ENCODE measurements around the gene DYSF.

Gene DYSF

GRCh38 chr2:71578767-71579342 lies 125.5 kb downstream of the DYSF start:
- DNase-seq: no peak

GRCh38 chr2:71581026-71581425 lies 127.7 kb downstream of the DYSF start:
- no peak for DNase-seq

GRCh38 chr2:71583876-71584275 lies 130.5 kb downstream of the DYSF start:
- DNase-seq: no peak

- no peak for DNase-seq
These were observed 133.1 kb downstream of the DYSF start for GRCh38 chr2:71586471-71586870.

- no peak for DNase-seq
These were observed 134.2 kb downstream of the DYSF start for GRCh38 chr2:71587509-71588073.

- DNase-seq: no peak
These were observed 135.3 kb downstream of the DYSF start for GRCh38 chr2:71588497-71589170.

- no peak for DNase-seq
These were observed 136.4 kb downstream of the DYSF start for GRCh38 chr2:71589763-71590162.

- no peak for DNase-seq
These were observed 137.7 kb downstream of the DYSF start for GRCh38 chr2:71591044-71591443.

- DNase-seq: no peak
These were observed 138.9 kb downstream of the DYSF start for GRCh38 chr2:71592181-71592711.

- DNase-seq: no peak
These were observed 142.2 kb downstream of the DYSF start for GRCh38 chr2:71595569-71595968.

- DNase-seq: no peak
These were observed 142.7 kb downstream of the DYSF start for GRCh38 chr2:71596011-71596410.

- DNase-seq: no peak
These were observed 144.4 kb downstream of the DYSF start for GRCh38 chr2:71597756-71598155.

GRCh38 chr2:71598526-71598925 lies 145.2 kb downstream of the DYSF start:
- no peak for DNase-seq

- no peak for DNase-seq
These were observed 145.7 kb downstream of the DYSF start for GRCh38 chr2:71599038-71599437.

GRCh38 chr2:71599646-71600236 lies 146.4 kb downstream of the DYSF start:
- DNase-seq: no peak

GRCh38 chr2:71600555-71600954 lies 147.2 kb downstream of the DYSF start:
- DNase-seq: no peak

GRCh38 chr2:71601136-71602114 lies 148.1 kb downstream of the DYSF start:
- DNase-seq: no peak

- no peak for DNase-seq
These were observed 148.7 kb downstream of the DYSF start for GRCh38 chr2:71602115-71602495.

GRCh38 chr2:71602581-71602980 lies 149.2 kb downstream of the DYSF start:
- DNase-seq: no peak

GRCh38 chr2:71603311-71603811 lies 150.0 kb downstream of the DYSF start:
- no peak for DNase-seq

- DNase-seq: no peak
These were observed 150.7 kb downstream of the DYSF start for GRCh38 chr2:71603851-71604725.

GRCh38 chr2:71604726-71605120 lies 151.4 kb downstream of the DYSF start:
- DNase-seq: no peak
